HG03159 (cell line): ENCODE data around the gene ARMS2.

Experiments used
- ATAC-seq: cut with Tn5 transposase; IDR thresholded peaks from one replicate; pipeline ENCODE4 v1.9.1; 2021; ENCODE audit warnings: mild to moderate bottlenecking, moderate library complexity; ENCODE audit not compliant: unreplicated experiment

Gene ARMS2

DNA sequence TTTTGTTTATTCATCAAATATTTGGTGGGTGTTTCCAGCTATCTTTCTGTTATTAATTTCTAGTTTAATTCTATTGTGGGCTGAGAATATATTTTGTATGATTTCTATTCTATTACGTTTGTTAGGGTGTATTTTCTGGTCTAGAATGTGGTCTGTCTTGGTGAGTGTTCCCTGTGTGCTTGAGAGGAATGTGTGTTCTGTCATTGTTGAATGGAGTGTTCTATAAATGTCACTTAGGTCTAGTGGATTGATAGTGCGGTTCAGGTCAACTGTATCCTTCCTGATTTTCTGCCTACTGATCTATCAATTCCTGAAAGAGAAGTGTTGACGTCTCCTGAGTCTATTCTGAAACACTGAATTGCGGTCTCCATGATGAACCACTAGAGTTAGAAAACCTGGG is 15.4 kb downstream of the ARMS2 start:
- no peak for ATAC-seq

DNA sequence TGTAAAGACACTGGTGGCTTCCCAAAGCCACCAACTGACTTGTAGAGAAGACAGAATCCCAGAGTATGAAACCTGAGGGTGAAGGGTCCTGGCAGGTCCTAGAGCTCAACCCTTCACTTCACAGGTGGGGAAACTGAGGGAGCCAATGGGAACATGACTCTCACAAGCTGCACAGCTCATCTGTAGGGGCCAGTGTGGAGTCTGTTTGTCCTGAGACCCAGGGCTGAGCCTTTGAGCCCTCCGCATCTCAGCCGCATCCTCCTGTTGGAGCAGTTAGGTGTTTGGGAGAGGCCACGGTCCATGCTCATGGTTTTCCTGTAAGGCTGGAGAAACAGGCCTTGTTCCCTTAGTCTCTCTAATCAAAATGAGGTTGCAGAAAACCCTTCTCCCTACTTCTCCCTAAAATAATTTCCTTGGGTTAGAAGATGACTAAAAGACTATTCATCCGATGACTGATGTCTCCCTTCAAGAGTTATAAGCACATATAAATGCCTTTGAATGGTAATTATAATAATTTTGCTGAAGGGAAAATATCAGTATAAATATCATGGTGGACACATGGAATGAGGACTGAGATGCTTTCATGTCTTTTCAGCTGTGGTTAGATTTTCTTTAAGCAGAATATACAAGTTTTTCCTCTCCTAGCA is 17.2 kb downstream of the ARMS2 start:
- ATAC-seq = no peak

DNA sequence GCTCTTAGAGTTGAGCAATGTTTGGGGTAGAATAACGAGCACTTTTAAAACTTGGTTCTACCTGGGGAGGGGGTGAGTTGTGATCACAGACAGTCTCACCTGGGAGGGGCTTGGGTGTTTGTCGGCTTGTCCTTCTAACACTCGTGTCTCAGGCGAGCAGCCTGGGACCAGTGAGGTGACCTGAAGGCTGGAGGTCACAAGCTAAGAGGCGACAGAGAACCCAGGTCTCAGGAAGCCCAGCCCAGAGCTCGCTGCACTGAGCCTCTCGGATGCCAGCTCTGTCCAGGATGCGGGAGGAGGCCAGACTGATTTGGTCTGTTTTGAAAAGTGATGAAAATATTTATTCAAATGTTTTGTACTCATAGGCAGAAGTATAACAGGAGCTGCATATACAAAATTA is 18.7 kb downstream of the ARMS2 start:
- ATAC-seq = no peak

DNA sequence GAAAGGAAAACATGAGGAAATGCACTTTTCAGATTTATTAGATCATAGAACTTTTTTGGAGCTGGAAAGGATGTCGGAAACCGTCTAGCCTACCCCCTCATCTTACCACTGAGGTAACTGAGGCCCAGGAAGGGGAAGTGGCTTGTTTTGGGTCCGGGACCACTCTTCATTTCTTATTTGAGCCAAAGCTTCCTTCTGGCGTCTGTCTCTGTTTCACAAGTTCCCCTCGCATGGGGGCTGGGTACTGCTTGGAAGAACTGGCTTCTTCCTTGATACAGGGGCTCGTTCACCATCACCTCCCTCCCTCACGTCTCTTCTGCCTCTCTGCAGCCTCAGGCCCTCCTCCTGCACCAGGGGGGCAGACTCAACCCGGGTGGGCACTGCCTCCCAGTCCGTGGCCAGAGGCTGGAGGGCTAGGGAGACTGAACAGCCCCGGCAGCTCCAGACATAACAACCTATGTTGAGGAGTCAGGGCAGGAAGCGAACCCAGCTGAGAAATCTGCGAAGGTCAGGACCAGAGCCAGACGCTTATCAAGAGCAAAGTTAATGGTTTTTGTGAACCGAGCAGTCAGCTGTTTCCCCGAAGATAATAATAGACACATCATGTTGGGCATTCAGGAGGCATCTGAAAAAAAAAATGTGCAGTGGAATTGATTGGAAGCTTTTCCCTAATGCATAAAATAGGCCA is 19.8 kb downstream of the ARMS2 start:
- ATAC-seq = no peak

DNA sequence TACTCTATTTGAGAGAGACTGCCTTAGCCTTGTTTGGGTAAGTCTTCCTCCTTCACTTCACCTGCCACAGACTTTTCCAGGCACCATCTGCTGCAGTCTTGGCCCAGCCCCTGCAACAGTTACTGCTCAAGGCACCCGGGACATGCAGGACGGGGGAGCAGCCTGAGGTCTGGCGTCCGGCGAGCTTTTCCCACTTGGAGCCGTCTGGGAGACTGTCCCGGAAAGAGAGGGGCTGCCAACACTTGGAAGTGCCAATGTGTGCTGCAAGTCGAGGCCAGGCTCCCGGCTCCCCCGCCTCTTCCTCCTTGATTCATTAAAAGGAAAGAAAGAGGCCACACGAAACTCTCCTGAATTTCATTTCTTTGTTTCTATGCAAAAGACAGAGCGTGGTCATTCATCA is 20.6 kb downstream of the ARMS2 start:
- no peak for ATAC-seq

DNA sequence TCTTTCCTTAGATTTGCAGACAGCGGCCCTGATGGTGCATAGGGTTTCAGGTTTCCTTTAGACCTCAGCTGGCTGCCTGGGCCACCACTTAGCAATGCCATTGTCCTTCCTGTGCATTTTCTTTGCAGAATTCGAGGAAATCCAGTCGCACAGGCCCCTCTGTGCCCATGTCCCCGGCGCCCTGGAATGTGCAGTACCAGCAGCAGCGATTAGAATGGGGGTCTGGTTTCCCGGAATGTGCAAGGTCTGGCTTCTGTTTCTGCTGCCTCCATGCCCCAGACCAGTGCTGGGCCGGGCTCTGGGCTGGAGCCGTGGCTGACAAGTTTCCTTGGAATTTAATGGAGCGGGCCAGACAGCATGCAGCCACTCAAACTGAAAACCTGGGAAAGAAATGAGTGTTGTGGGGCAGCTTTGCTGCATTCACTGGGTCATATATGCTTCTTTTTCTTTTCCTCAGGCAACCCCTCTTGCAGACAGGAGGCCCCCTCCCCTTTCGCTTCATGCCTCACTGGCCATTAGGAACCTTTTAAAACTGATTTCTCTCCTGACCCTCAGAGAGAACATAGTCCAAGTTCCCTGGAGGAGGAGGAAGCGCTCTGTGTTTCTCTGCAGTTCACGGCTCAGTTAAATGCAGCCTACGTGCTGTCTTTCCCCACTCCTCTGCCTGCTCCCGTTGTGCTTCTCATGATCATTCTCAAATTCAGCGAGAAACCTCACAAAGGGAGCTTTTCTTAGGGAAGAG is 21.3 kb downstream of the ARMS2 start:
- no peak for ATAC-seq

DNA sequence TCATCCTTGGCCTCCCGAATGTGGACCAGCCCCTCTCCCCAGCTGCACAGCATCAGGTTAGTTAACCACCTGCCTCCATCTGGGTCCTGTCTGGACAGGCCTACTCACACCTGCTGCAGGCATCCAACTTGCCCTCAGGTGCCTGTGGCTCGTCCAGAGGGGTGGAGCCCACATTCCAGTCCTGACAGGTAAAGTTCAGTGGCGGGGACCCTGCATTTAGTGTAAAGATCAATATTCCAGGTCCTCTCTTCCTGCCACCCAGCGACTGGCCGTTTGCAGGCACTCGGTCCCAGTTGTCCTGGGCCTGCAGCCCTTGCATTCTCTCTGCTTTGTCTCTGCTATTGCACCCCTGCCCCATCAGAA is 21.9 kb downstream of the ARMS2 start:
- no peak for ATAC-seq

DNA sequence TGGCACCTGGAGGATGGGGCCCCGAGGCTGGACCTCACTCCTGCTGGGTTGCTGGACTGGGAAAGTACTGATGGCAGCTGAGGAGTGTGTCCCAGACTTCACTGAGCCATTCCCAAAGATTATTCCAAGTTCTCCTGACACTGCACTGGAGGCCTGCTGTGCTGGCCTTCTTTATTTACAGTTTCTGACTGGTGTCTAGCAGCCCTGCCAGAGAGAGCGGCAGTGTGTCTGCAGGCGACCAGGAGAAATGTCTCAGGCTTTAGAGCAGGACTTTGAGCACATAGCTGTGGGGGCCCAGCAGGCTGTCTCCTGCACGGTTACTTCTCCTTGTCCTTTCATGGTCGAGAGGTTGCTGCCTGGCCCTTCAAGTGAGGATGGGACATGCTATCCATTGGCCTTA is 23.0 kb downstream of the ARMS2 start:
- no peak for ATAC-seq

DNA sequence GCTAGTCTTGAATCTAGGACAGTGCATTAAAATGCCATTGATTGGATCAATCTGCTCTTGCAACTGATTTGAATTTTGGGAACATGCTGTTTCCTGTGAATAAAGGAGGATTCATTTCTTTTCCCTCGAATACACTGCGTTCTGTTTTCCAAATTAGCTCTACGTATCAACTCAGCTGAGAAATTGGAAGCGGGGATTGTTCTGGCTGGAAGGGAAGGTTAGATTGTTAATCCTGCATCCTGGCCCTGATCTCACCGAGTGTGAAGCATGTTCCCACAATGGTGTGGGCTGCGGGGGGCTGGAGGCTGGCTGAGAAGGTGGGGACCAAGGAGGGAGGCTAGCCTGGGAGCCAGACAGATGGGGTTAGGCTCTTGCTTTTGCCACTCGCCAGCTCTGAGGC is 24.5 kb downstream of the ARMS2 start:
- no peak for ATAC-seq

DNA sequence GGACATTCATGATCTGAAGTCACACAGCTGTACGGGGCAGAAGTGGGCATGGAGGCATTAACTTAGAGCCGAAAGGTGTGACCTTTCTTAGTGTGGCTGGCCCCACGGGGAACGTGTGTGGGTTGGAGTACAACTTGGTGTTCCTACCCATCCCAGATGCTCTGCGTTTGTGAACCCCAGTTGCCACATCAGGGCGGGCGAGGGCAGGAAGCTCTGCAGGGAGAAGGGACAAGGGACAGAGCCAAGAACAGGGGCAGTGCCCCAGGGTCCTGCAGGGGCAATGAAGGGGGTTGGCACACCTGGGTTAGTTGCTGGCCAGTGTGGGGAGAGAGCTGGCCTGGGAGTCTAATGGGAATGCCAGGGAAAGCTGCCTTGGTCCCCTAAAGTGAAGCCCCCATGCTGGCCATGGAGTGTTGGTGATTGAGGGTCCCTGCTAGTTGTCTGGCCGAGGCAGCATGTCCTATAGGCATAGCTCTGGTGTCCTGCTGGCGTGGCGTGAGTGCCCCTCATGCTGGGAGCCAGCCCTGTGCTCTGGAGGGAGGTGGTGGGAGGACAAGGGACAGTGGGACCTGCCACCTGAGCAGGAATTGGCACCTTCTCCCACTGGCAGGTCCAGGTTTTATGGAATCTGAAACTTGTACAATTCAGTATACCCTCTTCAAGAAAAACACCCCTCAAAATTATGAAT is 25.8 kb downstream of the ARMS2 start:
- ATAC-seq = no peak

DNA sequence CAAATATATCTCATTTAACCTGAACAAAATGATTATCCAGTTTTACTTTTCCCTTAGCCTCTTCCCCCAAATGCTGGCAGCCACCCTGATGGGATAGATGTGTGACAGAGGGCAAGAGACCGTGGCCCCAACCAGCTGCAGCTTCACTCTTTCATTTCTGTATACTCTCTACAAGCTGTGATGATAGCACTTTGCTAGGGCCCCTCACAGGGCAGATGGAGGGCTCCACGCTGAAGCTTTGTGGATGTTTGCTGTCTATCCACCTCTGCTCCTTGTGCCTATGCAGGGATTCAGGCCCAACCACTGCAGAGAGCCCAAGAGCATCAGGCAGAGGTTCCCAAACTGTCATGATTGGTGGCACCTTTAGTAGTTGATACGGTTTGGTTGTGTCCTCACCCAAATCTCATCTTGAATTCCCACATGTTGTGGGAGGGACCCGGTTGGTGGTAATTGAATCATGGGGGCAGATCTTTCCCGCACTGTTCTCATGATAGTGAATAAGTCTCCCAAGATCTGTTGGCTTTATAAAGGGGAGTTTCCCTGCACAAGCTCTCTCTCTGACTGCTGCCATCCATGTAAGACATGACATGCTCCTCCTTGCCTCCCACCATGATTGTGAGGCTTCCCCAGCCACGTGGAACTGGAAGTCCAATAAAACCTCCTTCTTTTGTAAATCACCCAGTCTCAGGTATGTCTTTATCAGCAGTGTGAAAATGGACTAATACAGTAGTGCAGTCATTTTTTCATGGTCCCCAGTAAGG is 27.0 kb downstream of the ARMS2 start:
- no peak for ATAC-seq

DNA sequence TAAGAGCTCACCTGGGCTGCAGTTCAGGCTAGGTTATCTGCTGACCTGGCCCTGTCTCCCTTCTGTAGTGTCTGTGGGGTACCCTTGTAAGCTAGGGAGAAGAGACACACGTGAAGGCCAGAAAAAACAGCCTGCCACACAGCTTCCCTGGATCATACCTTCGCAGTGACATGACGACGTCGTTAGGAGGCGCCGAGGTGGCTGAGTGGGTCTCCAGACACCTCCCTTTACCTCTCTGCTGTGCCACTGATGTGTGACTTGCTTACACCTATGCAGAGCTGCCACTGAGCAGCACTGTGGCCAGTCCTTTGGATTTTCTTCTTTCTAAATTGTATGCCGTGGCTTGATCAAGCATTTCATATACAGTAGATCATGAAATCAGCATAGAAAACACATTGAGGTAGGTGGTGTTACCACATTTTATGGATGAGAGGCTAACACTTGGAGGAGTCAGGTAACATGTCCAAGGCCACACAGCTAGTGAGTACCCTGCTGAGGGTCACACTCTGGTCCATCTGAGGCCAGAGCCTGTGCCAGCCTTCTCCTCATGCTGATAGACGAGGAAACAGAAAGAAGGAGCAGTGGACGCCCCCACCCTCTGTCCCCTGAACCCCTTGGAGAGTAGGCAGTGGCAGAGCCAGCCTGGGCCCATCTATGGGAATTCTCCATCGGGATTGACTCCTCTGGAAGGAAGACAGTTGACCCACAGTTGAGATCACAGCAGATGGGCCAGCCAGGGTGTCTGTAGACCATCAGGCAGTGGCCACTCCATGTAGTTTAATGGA is 30.0 kb downstream of the ARMS2 start:
- no peak for ATAC-seq

DNA sequence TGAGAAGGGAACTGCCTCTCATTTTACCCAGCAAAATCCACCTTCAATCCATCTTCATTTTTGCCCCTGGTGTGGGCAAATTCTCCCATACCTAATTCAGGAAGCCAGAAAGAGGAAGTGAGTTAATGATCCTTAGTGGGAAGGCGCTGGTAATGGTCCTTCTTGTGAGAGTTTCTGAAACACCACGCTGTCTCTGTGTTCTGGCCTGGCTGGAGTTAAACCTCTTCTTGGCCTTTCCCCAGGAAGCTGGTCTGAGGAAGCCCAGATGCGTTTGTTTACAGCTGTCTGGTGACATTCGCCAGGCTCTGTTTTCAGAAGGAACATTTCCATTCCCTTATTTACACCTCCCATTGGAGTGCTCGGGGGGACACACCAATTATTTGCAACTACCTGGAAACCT is 31.2 kb downstream of the ARMS2 start:
- no peak for ATAC-seq

DNA sequence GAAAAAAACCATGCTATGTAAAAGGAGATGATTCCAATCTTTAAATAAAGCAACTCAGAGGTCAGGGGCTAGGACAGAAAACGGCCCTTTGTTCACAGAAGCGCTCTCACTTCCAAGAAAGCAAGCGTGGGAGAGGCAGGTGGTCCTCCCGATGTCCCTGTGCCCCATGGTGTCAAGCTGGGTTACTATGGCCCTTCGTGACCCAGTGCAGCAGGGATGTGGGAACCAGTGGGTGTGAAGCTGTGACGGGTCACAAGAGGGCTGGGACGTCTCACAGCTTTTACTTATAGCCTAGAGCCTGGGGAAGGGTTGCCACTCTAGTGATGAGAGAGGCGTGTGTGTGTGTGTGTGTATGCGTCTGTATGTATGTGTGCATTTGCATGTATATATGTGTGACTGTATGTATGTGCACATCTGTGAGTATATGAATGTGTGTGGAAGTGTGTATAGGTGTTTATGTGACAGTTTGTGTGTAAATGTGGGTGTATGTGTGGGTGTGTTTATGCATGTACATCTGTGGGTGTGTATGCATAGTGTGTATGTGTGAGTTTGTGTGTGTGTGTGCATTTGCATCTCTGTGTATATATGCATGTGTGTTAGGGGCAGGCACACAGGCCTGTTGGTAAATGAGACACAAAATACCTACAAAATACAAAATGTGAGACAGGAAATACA is 32.1 kb downstream of the ARMS2 start:
- ATAC-seq = no peak

DNA sequence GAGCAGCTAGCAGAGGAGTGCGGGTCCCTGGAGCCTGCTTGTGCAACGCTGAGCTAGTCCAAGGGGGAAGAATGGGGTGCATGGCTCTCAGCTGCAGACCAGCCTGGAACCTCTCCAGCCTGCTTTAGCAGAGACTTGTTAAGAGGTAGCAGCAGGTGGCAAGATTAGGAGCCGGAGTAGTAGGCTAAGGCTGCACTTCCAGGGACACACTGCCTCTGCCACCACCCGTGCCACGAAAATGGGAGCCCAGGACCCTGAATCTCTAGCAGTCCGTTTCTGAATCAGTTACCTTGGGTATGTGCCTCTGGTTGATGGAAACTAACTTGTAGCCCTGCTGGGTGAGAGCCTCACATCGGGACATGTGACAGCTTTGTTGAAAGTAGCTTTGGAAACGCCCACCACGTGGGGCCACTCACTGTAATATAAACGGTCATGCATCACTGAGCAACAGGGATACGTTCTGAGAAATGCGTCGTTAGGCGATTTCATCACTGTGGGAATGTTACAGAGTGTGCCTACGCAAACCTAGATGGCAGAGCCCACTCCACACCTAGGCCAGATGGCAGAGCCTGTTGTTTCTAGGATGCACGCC is 32.8 kb downstream of the ARMS2 start:
- no peak for ATAC-seq

DNA sequence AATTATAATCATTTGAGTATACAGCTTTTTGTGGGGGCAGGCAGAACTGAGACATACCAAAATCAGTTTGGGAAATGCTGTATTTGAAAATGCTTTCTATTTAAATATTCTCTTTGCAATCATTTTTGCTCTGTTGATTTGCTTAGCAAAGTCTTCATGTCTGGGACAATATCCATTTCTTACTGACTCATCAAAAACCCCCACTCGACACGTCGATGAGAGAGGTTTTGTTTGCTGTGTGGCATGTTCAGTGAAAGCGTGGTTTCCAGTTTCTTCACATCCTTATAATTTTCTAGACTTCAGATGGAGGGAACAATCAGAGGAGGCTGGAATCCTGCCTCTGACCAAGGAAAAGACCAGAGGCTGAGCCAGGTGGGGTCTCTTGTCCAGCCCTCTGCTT is 35.8 kb downstream of the ARMS2 start:
- no peak for ATAC-seq

DNA sequence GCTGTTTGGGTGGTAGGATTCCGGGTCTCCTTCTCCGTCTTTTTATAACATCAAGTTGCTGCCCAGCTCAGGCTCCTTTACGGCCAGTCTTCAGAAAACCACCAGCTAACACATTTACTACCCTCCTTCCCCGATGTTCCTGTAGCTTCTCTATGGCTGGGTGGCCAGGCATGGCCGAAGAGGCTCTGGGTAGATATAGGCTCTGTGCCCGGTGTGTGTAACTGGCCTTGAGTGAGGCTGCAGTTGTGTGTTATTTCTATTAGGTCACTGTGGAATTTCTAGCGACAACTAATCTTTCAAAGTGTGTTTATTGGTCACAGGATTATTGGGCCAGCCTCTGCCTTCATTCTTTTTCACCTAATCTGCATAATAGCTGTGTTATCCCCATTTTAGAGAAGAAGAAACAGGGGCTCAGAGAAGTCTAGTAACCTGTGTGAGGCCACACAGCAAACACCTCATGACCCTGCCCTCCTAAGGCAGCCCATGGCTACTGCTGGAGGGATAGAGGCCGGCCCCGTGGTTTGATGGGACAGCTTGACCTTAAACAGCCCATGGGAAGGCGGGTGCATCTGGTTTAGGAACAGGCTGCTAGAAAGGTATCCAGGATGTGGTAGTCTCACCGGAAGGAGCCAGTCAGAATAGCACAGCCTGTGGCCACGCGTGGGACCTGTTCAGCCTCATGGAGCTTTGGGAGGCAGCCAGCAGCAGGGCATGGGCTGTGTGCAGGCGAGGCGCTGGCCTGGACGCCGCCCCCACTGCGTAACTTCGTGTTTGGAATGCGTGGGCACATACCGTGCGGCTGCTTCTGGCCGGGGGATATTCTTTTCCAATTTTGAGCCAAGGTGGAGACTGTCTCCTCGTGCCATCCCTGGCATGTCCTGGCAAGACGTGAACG is 36.6 kb downstream of the ARMS2 start:
- ATAC-seq = no peak

DNA sequence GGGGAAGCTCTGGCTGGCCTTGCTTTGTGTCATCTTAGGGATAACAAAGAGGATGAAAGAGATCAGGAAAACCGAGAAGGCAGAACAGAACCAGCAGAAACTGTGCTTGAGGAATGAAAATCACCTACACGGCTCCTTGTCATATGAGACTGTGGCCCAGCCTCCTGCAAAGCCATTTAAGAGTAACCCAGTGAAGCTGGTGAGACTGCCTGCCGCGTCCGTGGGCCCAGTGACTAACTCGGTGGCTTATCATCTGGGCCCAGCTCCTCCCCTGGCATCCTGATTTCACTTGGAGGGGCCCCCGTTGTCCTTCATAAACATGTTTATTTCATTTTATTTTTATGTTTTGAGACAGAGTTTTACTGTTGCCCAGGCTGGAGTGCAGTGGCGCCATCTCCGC is 37.6 kb downstream of the ARMS2 start:
- no peak for ATAC-seq
